Sigmoid colon (tissue), 7 donors: ENCODE data around the gene URB1. TPM values are rescaled to one million over a fixed set of nuclear protein-coding genes. Genes with fewer than 3 reads are reported as not detected.

ENCODE experiments used
- DNase-seq: peaks from one replicate; pipeline ENCODE4 v3.0.0-alpha.2; 2019
- H3K27ac ChIP-seq, 4 donors: fragments of 200-600 bp; sonication (generic); one replicate each; pipeline ENCODE4 v1.5.1; 2016 to 2019; ENCODE audit warnings: mild to moderate bottlenecking in 1 of 4
- H3K27me3 ChIP-seq, 3 donors: fragments of 200-600 bp; sonication (generic); one replicate each; pipeline ENCODE4 v1.5.1; 2019; ENCODE audit warnings: mild to moderate bottlenecking in 1 of 3
- H3K36me3 ChIP-seq, 4 donors: fragments of 200-600 bp; sonication (generic); one replicate each; pipeline ENCODE4 v1.5.1; 2016 to 2019
- H3K4me1 ChIP-seq, 4 donors: fragments of 200-600 bp; sonication (generic); one replicate each; pipeline ENCODE4 v1.5.1; 2017 to 2019
- H3K4me3 ChIP-seq, 4 donors: fragments of 200-600 bp; sonication (generic); one replicate each; pipeline ENCODE4 v1.5.1; 2017 to 2019; ENCODE audit warnings: mild to moderate bottlenecking in 2 of 4, moderate library complexity in 1 of 4
- H3K9me3 ChIP-seq, 4 donors: fragments of 200-600 bp in 3 of 4; sonication (generic) in 3 of 4; one replicate each; pipeline versions ENCODE4 v1.5.1 to v1.6.1; 2013 to 2019
- EP300 ChIP-seq, 4 donors: sonication (generic); formaldehyde crosslinking; IDR thresholded peaks; one replicate each; pipeline ENCODE4 v1.6.1; 2017; ENCODE audit warnings: antibody characterized with exemption in 4 of 4
- POLR2A ChIP-seq, 2 donors: fragments of 450-650 bp; IDR thresholded peaks; one replicate each; pipeline ENCODE4 v1.6.1; 2016; ENCODE audit warnings: antibody characterized with exemption in 2 of 2, mild to moderate bottlenecking in 2 of 2, moderate library complexity in 2 of 2
- POLR2AphosphoS5 ChIP-seq, 4 donors: sonication (generic); formaldehyde crosslinking; IDR thresholded peaks; one replicate each; pipeline ENCODE4 v1.6.1; 2017; ENCODE audit warnings: antibody characterized with exemption in 4 of 4
- WGBS, 2 donors: extraction: QIAGEN DNeasy Blood & Tissue Kit; methylation state at CpG; one replicate each; pipeline ENCODE4 v1.1.7; 2013; 5-methylcytosine and 5-hydroxymethylcytosine counted together
- intact Hi-C: fragments of 100-400 bp; cut with DNase I; formaldehyde crosslinking; loops from one replicate; pipeline ENCODE4 v1.15.1; 2023
- polyA plus RNA-seq, 3 donors: library from polyadenylated mRNA; stranded (reverse); fragments of 200-250 nt; gene quantifications; one replicate each; pipeline ENCODE4 v1.2.3, GENCODE V29; 2013
- total RNA-seq, 4 donors: library from RNA; depleted of rRNA; stranded (reverse); fragments of >200 nt; gene quantifications; one replicate each; pipeline ENCODE4 v1.1.0, GENCODE V29; 2016
- TF ChIP-seq, protein P1 (sequence below), 4 experiments: fragments of 450-650 bp in 3 of 4; fragments of 200-600 bp in 1 of 4; IDR thresholded peaks; one replicate each; pipeline ENCODE4 v1.5.1; 2016 to 2019; ENCODE audit warnings: antibody characterized with exemption in 4 of 4, mild to moderate bottlenecking in 3 of 4, moderate library complexity in 2 of 4
- donor health status: healthy with polysubstance abuse.
- donor health status: Bipolar disorder and iron deficiency.
- donor health status: healthy.

Gene URB1
- total and polyA plus RNA-seq, 7 donors: 0.60 to 16.7 (median 7.5) TPM

DNA sequence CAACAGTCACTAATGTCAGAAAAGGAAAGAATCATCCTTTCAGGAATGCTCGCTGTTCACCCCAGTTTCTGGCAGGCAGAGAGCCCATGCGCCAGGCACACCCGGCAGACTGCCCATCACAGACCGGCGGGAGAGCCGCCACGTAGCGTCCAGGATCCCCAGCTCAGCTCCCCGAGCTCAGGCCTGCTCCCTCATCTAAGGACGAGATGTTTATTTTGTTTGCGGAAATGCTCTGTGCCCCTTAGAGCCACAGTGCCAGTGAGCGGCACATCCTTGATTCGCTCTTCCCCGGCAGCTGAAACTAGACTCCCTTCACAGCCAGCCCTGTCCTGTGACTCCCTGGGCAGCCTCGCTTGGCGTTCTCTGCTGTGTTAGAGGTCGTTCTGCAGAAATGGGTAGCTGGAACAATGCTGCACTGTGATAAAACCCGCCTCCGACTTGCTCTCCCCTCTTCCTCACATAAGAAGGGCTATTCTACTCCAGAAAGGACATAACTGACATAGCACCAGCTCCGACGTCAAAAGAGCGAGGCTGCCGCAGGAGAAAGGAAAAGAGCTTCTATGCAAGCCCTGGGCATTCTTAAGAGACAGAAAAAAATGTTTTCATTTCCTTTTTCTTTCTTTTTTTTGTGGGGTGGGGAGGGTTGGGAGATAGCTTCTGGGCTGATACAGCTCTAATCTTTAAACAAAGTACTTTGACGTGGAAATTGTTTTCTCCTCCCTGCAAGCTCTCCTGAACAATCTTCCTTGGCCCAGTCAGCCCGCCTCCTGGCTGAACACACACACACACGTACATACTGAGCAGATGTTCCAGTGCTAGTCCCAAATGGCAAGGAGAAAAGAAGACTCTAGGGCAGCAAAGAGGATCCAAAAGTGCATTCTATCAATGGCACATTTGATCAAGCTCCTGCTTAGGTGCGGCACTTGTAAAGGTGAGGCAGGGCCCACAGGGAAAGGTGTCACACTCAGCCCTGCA is 56.9 kb downstream of the URB1 start:
- Histone ChIP-seq H3K36me3 (peaks cover 7 to 94% (median 40%) of the 10 kb centered on the region in 4 donors), H3K27me3 (no peaks in the 10 kb centered on the region), H3K9me3 (no peaks in the 10 kb centered on the region), H3K4me3 (no peak overlapping the region), H3K4me1 (no peaks in the 10 kb centered on the region), H3K27ac (peak overlapping the region in 3 of 4 donors; percentile 38 to 47 (median 47))
- WGBS, 2 donors: 89 to 91% methylated on average over 27 of the region's 27 CpGs
- TF ChIP-seq, protein P1, sequence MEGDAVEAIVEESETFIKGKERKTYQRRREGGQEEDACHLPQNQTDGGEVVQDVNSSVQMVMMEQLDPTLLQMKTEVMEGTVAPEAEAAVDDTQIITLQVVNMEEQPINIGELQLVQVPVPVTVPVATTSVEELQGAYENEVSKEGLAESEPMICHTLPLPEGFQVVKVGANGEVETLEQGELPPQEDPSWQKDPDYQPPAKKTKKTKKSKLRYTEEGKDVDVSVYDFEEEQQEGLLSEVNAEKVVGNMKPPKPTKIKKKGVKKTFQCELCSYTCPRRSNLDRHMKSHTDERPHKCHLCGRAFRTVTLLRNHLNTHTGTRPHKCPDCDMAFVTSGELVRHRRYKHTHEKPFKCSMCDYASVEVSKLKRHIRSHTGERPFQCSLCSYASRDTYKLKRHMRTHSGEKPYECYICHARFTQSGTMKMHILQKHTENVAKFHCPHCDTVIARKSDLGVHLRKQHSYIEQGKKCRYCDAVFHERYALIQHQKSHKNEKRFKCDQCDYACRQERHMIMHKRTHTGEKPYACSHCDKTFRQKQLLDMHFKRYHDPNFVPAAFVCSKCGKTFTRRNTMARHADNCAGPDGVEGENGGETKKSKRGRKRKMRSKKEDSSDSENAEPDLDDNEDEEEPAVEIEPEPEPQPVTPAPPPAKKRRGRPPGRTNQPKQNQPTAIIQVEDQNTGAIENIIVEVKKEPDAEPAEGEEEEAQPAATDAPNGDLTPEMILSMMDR (IDR thresholded peaks at IDR 0.05): no peak
- TF ChIP-seq POLR2AphosphoS5 (IDR thresholded peaks at IDR 0.05): peak in 3 of 4 donors; percentile 16 to 63 (median 24)
- intact Hi-C loops: no loop called here
- DNase-seq: no peak

DNA sequence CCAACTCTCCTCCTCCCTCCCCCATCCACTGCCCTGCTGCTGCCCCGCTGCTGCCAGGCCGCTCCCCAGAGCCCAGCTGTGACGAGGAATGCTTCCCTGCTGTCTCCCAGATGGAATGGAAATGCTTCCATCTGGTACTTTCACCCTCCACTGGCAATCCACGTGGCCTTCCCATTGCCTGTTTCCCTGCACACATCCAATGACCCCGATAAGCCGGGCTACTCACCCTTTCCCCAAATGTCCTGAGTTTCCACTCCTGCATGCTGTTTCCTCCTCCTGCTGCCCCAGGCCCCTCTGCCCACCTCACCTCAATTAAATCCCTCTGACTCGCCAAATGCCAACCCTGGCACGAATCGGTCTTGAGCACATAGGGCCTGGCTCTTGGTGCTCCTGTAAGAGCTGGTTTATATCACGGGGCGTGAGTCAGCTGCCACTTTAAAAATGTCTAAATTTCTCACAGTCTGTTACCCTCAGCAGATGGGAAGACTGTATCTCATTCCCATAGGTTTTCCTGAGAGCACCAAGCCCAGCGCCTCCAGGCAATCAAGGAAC is 57.8 kb downstream of the URB1 start:
- Histone ChIP-seq H3K27me3 (no peaks in the 10 kb centered on the region), H3K36me3 (peaks cover 7 to 91% (median 37%) of the 10 kb centered on the region in 4 donors), H3K4me3 (no peak overlapping the region), H3K4me1 (no peaks in the 10 kb centered on the region), H3K27ac (peak overlapping the region in 3 of 4 donors; percentile 38 to 47 (median 47)), H3K9me3 (no peaks in the 10 kb centered on the region)
- no peak for DNase-seq
- TF ChIP-seq POLR2A (IDR thresholded peaks at IDR 0.05) (no peak), POLR2AphosphoS5 (IDR thresholded peaks at IDR 0.05) (no peak)
- TF ChIP-seq, protein P1 (IDR thresholded peaks at IDR 0.05): no peak
- intact Hi-C loops: no loop called here
- 93 to 95% methylated on average over 12 of the region's 12 CpGs for WGBS, 2 donors

DNA sequence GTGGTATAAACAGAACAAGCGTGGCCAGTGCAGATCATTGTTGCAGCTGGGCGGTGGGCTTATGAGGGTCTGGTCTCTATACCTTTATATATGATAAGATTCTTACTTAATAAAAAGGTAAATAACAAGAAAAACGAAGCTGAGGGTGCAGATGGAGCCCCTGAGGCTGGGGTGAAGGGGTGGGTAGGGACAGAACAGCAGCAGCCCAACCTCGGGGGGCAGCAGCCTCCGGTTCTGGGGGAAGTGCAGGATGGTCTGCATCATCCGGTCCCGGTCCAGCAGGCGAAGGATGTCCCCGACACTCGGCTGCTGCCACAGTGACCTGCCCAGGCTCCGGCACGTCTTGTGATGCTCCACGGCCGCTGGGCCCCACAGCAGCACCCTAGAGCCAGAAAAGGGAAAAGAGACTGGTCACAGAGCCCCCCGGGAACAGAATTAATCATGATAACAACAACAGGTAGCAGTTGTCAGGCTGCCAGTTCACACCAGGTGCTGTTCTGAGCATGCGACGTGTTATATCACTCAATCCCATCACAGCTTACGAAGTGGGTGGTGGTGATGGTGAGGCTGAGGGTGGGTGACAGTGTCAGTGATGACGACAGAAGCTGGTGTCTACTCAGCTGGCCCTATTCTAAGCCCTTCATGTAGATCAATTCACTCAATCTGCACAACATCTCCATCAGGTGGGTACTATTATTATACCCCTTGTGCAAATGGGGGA is 58.7 kb downstream of the URB1 start:
- 95 to 96% methylated on average over 19 of the region's 19 CpGs for WGBS, 2 donors
- DNase-seq: no peak
- TF ChIP-seq, protein P1 (IDR thresholded peaks at IDR 0.05): no peak
- TF ChIP-seq POLR2AphosphoS5 (IDR thresholded peaks at IDR 0.05): no peak
- no peak for TF ChIP-seq EP300 (IDR thresholded peaks at IDR 0.05)
- TF ChIP-seq POLR2A (IDR thresholded peaks at IDR 0.05): no peak
- H3K27ac ChIP-seq: peak overlapping the region in 3 of 4 donors; percentile 38 to 47 (median 47)
- peaks cover 0 to 9% (median 7%) of the 10 kb centered on the region in 4 donors for H3K4me1 ChIP-seq
- no peaks in the 10 kb centered on the region for H3K9me3 ChIP-seq
- peaks cover 7 to 84% (median 33%) of the 10 kb centered on the region in 4 donors for H3K36me3 ChIP-seq
- no peaks in the 10 kb centered on the region for H3K27me3 ChIP-seq
- no peak overlapping the region for H3K4me3 ChIP-seq
- intact Hi-C loops: no loop called here

DNA sequence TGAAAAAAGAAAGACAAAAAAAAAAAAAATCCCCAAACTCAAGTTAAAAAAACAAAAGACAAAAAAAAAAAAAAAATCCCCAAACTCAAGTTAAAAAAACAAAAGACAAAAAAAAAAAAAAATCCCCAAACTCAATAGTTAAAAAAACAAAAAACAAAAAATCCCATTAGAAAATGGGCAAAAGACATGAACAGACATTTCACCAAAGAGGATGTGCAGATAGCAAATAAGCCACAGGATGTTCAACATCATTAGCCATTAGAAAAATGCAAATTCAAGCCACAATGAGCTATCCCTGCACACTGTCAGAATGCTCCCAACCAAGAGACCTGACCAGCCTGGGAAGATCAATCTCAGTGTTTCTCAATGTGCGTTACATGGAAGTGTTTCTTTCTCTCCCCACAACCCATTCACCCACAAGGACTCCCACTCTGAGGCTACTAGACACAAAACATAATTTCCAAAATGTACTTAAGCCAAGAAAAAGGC is 60.3 kb downstream of the URB1 start:
- TF ChIP-seq EP300 (IDR thresholded peaks at IDR 0.05) (no peak), POLR2A (IDR thresholded peaks at IDR 0.05) (no peak), POLR2AphosphoS5 (IDR thresholded peaks at IDR 0.05) (no peak)
- TF ChIP-seq, protein P1 (IDR thresholded peaks at IDR 0.05): no peak
- WGBS, 2 donors: 94 to 96% methylated on average over 1 of the region's 1 CpG
- no peak overlapping the region for H3K27ac ChIP-seq
- intact Hi-C loops: no loop called here
- DNase-seq: no peak
- no peaks in the 10 kb centered on the region for H3K27me3 ChIP-seq
- no peak overlapping the region for H3K4me3 ChIP-seq
- no peaks in the 10 kb centered on the region for H3K9me3 ChIP-seq
- peaks cover 0 to 24% (median 12%) of the 10 kb centered on the region in 4 donors for H3K4me1 ChIP-seq
- H3K36me3 ChIP-seq: peaks cover 5 to 68% (median 26%) of the 10 kb centered on the region in 4 donors
